Mesodermal cell (in vitro differentiated cells): Measurements from ENCODE around the gene SPAAR. TPM values are rescaled to one million over a fixed set of nuclear protein-coding genes. Genes with fewer than 3 reads are reported as not detected.

Experiments
- H3K27ac ChIP-seq: 2 replicates; pipeline ENCODE4 v1.7.0; 2013; ENCODE audit warnings: mild to moderate bottlenecking, low read depth, low read length, moderate library complexity; ENCODE audit not compliant: severe bottlenecking
- H3K36me3 ChIP-seq: 2 replicates; pipeline ENCODE4 v1.7.1; 2013; ENCODE audit warnings: mild to moderate bottlenecking, low read length, moderate library complexity; ENCODE audit not compliant: control insufficient read depth, insufficient read depth
- H3K4me1 ChIP-seq: one replicate; pipeline ENCODE4 v1.7.1; 2013; ENCODE audit warnings: mild to moderate bottlenecking, low read length; ENCODE audit not compliant: insufficient read depth, control insufficient read depth, poor library complexity, severe bottlenecking
- H3K4me3 ChIP-seq: 2 replicates; pipeline ENCODE4 v1.7.0; 2013; ENCODE audit warnings: low read length, control low read depth, mild to moderate bottlenecking; ENCODE audit not compliant: insufficient read depth, poor library complexity, severe bottlenecking; ENCODE audit errors: extremely low read depth
- H3K9me3 ChIP-seq: 2 replicates; pipeline ENCODE4 v1.7.1; 2013; ENCODE audit warnings: mild to moderate bottlenecking, low read length, moderate library complexity; ENCODE audit not compliant: control insufficient read depth
- WGBS, 2 experiments: methylation state at CpG; one replicate each; pipeline ENCODE4 v1.1.5; 2013; ENCODE audit warnings: missing lambda C conversion rate in 2 of 2; ENCODE audit not compliant: insufficient coverage in 2 of 2; 5-methylcytosine and 5-hydroxymethylcytosine counted together
- polyA plus RNA-seq, 2 experiments: library from polyadenylated mRNA; stranded (reverse); fragments of 50-300 nt; gene quantifications; one replicate each; pipeline ENCODE4 v1.2.3, GENCODE V29; 2013

The SPAAR gene, protein sequence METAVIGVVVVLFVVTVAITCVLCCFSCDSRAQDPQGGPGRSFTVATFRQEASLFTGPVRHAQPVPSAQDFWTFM
- 1.6 TPM for polyA plus RNA-seq (2013, experiment 1 of 2)
- 0.81 TPM for polyA plus RNA-seq (2013, experiment 2 of 2)

DNA sequence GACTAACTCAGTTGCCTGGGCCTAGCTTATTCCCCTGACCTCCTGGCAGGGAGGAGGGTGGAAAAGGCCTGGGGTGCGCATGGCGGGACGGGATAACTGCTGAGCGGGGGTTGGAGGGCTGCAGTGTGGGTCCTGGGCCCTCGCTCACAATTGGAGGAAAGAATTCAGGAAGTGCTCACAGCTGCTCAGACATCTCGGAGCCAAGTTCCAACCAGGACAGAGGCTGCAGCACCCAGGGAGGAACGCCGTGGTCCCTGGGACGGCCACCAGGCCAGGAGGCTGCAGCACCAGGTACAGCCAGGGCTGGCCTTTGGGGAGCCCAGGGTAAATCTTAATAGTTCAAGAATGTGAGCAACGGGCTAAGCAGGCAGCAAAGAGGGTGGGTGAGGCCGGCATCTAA lies at the start of gene SPAAR:
Gene SPAAR (plus strand): TSS at position 217 of the 400 bp plus-strand sequence. CDS start 974 bp downstream, outside the sequence.
- Histone ChIP-seq H3K4me1 (peaks cover 61% of the 10 kb centered on the region), H3K4me3 (no peak within 1 kb of the TSS), H3K27ac (peak within 1 kb of the TSS; percentile 94), H3K36me3 (no peaks in the 10 kb centered on the region), H3K9me3 (no peaks in the 10 kb centered on the region)
- 80 to 81% methylated on average over 8 to 11 of the region's 11 CpGs for WGBS, 2 experiments

DNA sequence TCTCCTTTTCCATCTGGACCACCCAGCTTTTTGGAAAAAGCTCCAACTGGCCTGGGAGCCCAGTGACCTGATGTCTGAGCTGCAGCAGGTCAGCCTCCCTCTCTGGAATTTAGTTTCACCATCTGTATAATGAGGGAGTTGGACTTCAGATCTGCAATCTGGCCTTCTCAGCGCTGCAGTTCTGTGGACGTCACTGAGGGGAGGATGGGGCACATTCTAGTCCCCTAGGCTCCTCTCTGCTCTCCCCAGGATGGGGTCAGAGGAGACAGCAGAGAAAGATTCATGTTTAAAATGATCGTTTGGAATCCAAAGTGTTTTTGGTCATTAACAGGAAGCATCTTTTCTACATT lies 49.3 kb upstream of the SPAAR start:
- Histone ChIP-seq H3K4me3 (no peak overlapping the region), H3K4me1 (no peaks in the 10 kb centered on the region), H3K36me3 (no peaks in the 10 kb centered on the region), H3K27ac (no peak overlapping the region), H3K9me3 (no peaks in the 10 kb centered on the region)
- WGBS, 2 experiments: 67 to 85% methylated on average over 2 of the region's 3 CpGs

DNA sequence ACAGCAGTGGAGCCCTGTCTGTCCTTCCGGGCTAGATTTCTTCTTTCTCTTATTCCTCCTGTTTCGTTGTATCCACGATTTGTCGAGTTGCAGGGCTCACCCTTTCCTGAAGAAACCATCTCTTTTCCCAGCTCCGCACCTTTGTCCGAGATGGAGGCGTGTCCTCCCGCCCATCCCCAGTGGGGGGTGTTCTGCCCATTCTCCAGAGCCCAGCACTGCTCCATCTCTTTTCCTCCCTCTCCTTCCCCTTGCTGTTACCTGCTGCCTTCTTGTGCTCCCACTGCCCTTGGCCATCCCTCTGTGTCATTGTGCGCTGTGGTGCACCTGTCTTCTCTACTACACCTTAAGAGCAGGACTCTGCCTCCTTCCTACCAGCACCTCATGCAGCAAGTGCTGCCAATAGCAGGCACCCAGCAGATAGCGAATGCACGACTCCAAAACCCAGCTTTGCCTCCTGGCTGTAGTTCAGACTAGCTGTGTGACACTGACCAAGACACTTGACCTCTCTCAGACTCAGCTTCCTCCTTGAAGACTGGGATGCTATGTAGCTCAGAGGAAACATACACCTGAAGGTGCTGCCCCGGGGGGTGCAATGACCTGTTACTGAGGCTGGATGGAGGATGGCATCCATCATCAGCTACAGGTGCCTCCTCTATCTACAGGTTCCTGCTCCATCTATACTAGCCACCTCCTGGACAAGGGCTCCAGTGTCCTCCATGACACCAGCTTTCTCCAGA lies 48.0 kb upstream of the SPAAR start:
- Histone ChIP-seq H3K4me1 (no peaks in the 10 kb centered on the region), H3K4me3 (no peak overlapping the region), H3K9me3 (no peaks in the 10 kb centered on the region), H3K27ac (no peak overlapping the region), H3K36me3 (no peaks in the 10 kb centered on the region)
- WGBS, 2 experiments: 67 to 81% methylated on average over 10 to 12 of the region's 12 CpGs

DNA sequence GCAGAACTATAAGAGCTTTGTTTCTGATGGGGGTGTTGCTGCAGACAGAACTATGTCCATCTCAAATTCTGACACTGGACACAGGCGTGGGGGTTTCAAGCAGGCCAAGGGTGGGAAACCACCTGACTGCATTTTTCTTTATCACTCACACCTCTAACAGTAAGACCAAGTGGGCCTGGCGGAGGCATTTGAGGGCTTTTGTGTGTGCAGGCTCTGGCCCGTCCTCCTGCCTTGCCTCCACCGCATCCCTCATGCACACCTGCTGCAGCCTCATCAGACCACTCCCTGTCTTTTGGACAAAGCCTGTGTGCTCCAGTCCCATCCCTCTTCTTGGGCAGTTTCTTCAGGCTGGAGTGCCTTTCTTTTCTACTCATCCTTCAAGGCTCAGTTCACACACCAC lies 47.0 kb upstream of the SPAAR start:
- Histone ChIP-seq H3K27ac (no peak overlapping the region), H3K4me1 (no peaks in the 10 kb centered on the region), H3K36me3 (no peaks in the 10 kb centered on the region), H3K9me3 (no peaks in the 10 kb centered on the region), H3K4me3 (no peak overlapping the region)
- 88 to 97% methylated on average over 4 of the region's 4 CpGs for WGBS, 2 experiments

DNA sequence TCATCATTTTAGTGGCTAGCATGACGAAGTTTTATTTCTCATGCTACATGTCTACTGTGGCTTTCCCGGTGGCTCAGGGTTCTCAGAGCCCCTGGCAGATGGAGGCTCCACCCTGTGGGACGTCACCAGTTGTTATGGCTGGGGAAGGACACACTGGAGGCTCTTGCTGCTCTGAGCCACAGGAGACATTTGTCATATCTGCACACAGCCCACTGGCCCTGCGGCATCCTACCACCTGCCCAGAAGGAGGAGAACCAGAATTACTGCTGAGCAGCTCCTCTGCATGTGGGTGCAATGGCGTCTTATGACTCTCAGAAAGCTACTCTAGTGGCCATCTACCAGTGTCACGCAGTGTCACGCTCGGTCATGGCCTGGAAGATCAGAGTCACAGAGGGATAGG lies 45.7 kb upstream of the SPAAR start:
- WGBS, 2 experiments: 75 to 77% methylated on average over 7 to 8 of the region's 8 CpGs

DNA sequence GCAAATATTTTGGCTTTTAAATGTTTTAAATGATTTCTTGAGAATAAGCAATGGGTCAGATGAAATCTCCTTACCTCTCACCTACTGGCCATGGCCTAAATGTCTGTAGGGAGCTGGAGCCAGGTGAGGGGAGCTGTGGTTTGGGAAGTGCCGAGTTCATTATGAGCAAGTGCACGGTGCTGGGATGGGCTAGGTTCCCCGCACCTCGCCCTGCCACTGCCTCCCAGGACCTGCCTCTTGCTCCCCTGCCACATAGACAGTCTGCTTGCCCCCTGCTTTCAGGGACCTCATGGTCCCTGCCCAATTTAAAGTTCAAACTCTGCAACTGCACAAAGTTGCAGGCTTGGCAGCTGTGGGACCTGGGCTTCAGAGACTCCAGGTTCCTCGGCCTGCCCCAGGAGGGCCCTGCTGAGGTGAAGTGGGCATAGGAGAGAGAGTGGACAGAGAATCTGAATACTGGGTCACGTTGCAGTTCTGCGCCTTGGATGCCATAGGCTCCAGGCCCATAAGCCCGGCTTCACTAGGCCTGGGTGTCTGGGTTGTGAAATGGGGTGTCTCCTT lies 44.5 kb upstream of the SPAAR start:
- WGBS, 2 experiments: 83 to 85% methylated on average over 6 of the region's 8 CpGs
- Histone ChIP-seq H3K4me3 (no peak overlapping the region), H3K27ac (no peak overlapping the region)

More for the DNA sequence above, 45.7 kb upstream of the SPAAR start:
- H3K36me3 ChIP-seq: no peaks in the 10 kb centered on the region
- no peaks in the 10 kb centered on the region for H3K4me1 ChIP-seq
- no peaks in the 10 kb centered on the region for H3K9me3 ChIP-seq
- H3K4me3 ChIP-seq: no peak overlapping the region
- no peak overlapping the region for H3K27ac ChIP-seq

DNA sequence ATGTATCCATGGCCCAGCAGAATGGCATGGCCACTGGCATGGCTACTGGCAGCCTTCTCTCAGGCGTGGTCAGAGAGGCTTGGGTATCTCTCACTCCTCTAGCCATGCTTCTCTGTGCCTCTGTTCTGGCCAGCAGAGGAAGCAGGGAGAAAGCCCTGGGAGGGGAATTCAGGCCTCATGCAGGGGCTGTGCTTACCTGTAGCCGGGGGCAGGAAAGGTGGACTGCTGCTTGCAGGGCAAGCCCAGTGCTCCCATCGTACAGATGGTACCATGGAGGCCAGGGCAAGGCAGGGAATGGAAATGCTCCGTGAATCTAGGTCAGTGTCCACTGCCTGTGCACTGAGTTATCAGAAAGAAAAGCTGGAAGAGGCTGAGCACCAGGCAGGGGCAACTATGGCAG lies 41.8 kb upstream of the SPAAR start:
- H3K4me3 ChIP-seq: no peak overlapping the region
- no peaks in the 10 kb centered on the region for H3K4me1 ChIP-seq
- 87 to 93% methylated on average over 4 of the region's 4 CpGs for WGBS, 2 experiments
- no peak overlapping the region for H3K27ac ChIP-seq
- H3K36me3 ChIP-seq: no peaks in the 10 kb centered on the region
- H3K9me3 ChIP-seq: no peaks in the 10 kb centered on the region

More for the DNA sequence above, 44.5 kb upstream of the SPAAR start:
- H3K4me1 ChIP-seq: no peaks in the 10 kb centered on the region
- no peaks in the 10 kb centered on the region for H3K9me3 ChIP-seq
- no peaks in the 10 kb centered on the region for H3K36me3 ChIP-seq

DNA sequence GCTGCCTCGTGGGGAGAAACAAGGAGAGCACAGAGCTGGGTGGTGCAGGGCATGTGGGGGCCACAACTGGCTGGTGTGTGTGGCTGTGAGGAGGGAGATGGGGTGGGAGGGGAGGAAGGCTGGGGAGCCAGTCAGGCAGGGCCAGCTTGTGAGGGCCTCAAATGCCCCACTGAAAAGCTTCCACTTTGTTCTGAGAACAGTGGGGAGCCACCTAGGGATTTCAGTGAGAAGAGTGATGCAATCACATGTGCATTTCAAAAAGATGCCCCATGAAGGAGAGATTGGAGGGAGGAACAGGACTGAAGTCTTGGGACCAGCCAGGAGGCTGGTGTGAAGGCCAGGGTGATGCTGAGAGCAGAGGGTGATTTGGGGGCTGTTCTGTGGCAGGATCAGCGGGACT lies 40.4 kb upstream of the SPAAR start:
- H3K27ac ChIP-seq: no peak overlapping the region
- no peaks in the 10 kb centered on the region for H3K4me1 ChIP-seq
- H3K36me3 ChIP-seq: no peaks in the 10 kb centered on the region
- 25% methylated on average over 1 of the region's 2 CpGs; no CpG with 5 or more reads in 1 of the 2 experiments for WGBS, 2 experiments
- H3K9me3 ChIP-seq: no peaks in the 10 kb centered on the region
- H3K4me3 ChIP-seq: no peak overlapping the region

DNA sequence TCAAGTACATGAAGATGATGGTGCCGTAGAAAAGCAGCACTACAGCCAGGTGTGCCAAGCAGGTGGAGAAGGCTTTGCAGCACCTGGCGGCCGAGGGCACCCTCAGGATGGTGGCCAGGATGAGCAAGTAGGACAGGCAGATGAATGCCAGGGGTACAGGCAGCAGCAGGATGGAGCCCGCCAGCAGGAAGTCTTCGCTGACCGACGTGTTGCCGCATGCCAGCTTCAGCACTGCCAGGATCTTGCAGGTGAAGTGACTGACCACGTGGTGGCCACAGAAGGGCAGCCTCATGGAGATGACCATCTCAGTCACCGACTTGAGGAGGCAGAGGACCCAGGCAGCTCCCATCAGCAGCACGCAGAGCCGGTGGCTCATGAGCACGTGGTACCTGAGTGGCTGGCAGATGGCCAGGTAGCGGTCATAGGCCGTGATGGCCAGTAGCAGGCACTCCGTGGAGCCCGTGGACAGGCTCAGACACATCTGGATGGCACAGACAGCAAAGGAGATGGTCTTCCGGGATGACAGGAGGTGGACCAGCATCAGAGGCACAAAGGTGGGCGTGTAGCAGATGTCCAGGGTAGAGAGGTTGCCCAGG lies 39.6 kb upstream of the SPAAR start:
- Histone ChIP-seq H3K4me3 (no peak overlapping the region), H3K4me1 (no peaks in the 10 kb centered on the region), H3K27ac (no peak overlapping the region), H3K9me3 (no peaks in the 10 kb centered on the region), H3K36me3 (no peaks in the 10 kb centered on the region)
- 93 to 96% methylated on average over 19 of the region's 19 CpGs for WGBS, 2 experiments

DNA sequence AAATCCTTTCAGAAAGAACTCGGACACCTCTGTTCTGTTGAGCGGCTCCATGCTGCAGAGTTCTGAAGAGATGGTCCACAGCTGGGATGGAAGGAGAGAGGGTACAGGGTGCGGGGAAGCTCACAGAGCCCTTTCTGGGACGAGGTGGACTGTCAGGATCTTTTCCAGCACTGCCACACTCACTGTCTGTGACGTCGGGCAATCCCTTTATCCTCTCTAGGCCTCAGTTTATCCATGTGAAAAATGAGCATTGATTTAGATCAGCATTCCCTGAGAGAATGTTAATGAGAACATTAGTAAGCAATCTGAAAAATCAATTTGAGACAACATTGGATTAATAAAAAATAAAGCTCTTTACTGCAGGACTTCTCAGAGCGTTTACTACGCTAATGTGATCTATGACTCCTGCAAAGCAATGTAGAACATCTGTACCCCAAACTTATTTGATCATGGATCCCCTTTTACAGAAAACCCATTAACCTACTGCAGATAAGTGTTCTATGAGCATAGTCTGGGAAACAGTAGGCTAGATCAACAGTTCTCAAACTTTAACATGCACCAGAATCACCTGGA lies 38.9 kb upstream of the SPAAR start, which contains the start of gene OR13J1:
Gene OR13J1 (minus strand): TSS at position 51 of the 573 bp plus-strand sequence. CDS start 0 bp downstream, at position 51.
- no peaks in the 10 kb centered on the region for H3K36me3 ChIP-seq
- no peaks in the 10 kb centered on the region for H3K4me1 ChIP-seq
- no peak within 1 kb of the TSS for H3K4me3 ChIP-seq
- 88 to 100% methylated on average over 2 to 4 of the region's 8 CpGs for WGBS, 2 experiments
- H3K27ac ChIP-seq: no peak within 1 kb of the TSS
- no peaks in the 10 kb centered on the region for H3K9me3 ChIP-seq
